Right renal pelvis (tissue), 4 donors: ENCODE data around the gene TAS2R20. TPM values are rescaled to one million over a fixed set of nuclear protein-coding genes. Genes with fewer than 3 reads are reported as not detected.

ENCODE experiments used
- DNase-seq, 4 donors: peaks; one replicate each; pipeline ENCODE4 v3.0.0-alpha.2; 2013; ENCODE audit warnings: low read depth in 4 of 4, low spot score in 3 of 4, missing footprints in 1 of 4
- polyA plus RNA-seq, 4 donors: library from polyadenylated mRNA; unstranded; fragments of 120-200 nt; gene quantifications; one replicate each; pipeline ENCODE4 v1.2.1, GENCODE V29; 2013; ENCODE audit not compliant: insufficient read length in 4 of 4

The TAS2R20 gene
- polyA plus RNA-seq, 4 donors, result 0.98 to 2.0 (median 1.1) TPM

GRCh38 chr12:10960211-10960610 lies 37.9 kb downstream of the TAS2R20 start:
- DNase-seq, result no peak

GRCh38 chr12:10959804-10960203 lies 38.3 kb downstream of the TAS2R20 start:
- DNase-seq, result no peak

DNA sequence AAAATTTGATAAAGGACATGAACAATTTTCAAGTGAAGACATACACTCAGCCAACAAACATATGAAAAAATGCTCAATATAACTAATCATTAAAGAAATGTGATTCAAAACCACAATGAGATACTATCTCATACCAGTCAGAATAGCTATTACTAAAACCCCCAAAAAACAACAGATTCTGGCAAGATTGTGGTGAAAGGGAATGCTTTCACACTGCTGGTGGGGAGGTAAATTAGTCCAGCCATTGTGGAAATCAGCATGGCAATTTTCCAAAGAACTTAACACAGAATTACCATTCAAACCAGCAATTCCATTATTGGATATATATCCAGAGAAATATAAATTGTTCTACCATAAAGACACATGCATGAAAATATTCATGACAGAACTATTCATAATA lies 40.4 kb downstream of the TAS2R20 start:
- DNase-seq, result no peak

DNA sequence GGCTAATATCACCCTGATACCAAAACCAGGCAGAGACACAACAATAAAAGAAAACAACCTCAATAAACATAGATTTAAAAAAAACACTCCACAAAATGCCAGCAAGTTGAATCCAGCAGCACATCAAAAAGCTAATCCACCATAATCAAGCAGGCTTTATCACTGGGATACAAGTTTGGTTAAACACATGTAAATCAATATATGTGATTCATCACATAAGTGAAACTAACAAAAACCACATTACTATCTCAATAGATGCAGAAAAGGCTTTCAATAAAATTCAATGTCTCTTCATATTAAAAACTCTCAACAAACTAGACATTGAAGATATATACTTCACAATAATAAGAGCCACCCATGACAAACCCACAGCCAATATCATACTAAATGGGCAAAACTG lies 42.0 kb downstream of the TAS2R20 start:
- DNase-seq, result no peak

GRCh38 chr12:10952645-10953044 lies 45.5 kb downstream of the TAS2R20 start:
- no peak for DNase-seq

Other genes with a start within 250 kb of the TAS2R20 start
- not detected for gene TAS2R7, start 195.7 kb downstream of the TAS2R20 start, polyA plus RNA-seq
- gene TAS2R8, start 191.0 kb downstream of the TAS2R20 start, polyA plus RNA-seq, result not detected
- not detected for gene TAS2R9, start 188.1 kb downstream of the TAS2R20 start, polyA plus RNA-seq
- gene TAS2R10, start 171.9 kb downstream of the TAS2R20 start, polyA plus RNA-seq, result 1 to 10 TPM; 1.1 to 2.0 (median 1.4) TPM
- 1 to 10 TPM; 6.5 to 8.1 (median 7.1) TPM for gene PRR4, start 148.8 kb downstream of the TAS2R20 start, polyA plus RNA-seq
- gene PRH1, start 114.0 kb downstream of the TAS2R20 start, polyA plus RNA-seq, result 10 to 100 TPM in 3 of 4 donors, 1 to 10 TPM in 1; 8.5 to 15.3 (median 14.6) TPM
- gene TAS2R13, start 88.7 kb downstream of the TAS2R20 start, polyA plus RNA-seq, result under 1 TPM in 1 of 4 donors, not detected in 3; 0.08 TPM
- under 1 TPM in 3 of 4 donors, not detected in 1; 0.23 to 0.41 (median 0.31) TPM for gene PRH2, start 69.1 kb downstream of the TAS2R20 start, polyA plus RNA-seq
- 1 to 10 TPM; 2.6 to 3.8 (median 3.3) TPM for gene TAS2R14, start 59.0 kb downstream of the TAS2R20 start, polyA plus RNA-seq
- not detected for gene TAS2R50, start 11.4 kb downstream of the TAS2R20 start, polyA plus RNA-seq
- gene TAS2R19, start 24.3 kb upstream of the TAS2R20 start, polyA plus RNA-seq, result 1 to 10 TPM in 2 of 4 donors, under 1 TPM in 2; 0.79 to 1.5 (median 1.2) TPM
- 1 to 10 TPM in 2 of 4 donors, under 1 TPM in 2; 0.65 to 1.9 (median 0.92) TPM for gene TAS2R31, start 33.1 kb upstream of the TAS2R20 start, polyA plus RNA-seq
- under 1 TPM in 2 of 4 donors, not detected in 2; 0.09 to 0.22 TPM for gene TAS2R46, start 64.0 kb upstream of the TAS2R20 start, polyA plus RNA-seq
- gene TAS2R43, start 94.0 kb upstream of the TAS2R20 start, polyA plus RNA-seq, result under 1 TPM; 0.16 to 0.62 (median 0.40) TPM
- under 1 TPM in 1 of 4 donors, not detected in 3; 0.16 TPM for gene TAS2R30, start 136.3 kb upstream of the TAS2R20 start, polyA plus RNA-seq
- 10 to 100 TPM; 17.0 to 20.7 (median 19.5) TPM for gene SMIM10L1, start 172.9 kb upstream of the TAS2R20 start, polyA plus RNA-seq
- gene TAS2R42, start 188.6 kb upstream of the TAS2R20 start, polyA plus RNA-seq, result not detected